GM21526 (cell line): ENCODE data around the gene MYL12B.

Experiments used
- ATAC-seq: cut with Tn5 transposase; IDR thresholded peaks from one replicate; pipeline ENCODE4 v1.9.1; 2021; ENCODE audit warnings: moderate library complexity; ENCODE audit not compliant: unreplicated experiment, low FRiP score

The MYL12B gene

GRCh38 chr18:3234457-3234856, 27.5 kb upstream of the MYL12B start:
- no peak for ATAC-seq

- ATAC-seq, result no peak
Measured at GRCh38 chr18:3235846-3236245, 26.1 kb upstream of the MYL12B start.

- ATAC-seq, result no peak
Measured at GRCh38 chr18:3236470-3236869, 25.5 kb upstream of the MYL12B start.

- ATAC-seq, result no peak
Measured at GRCh38 chr18:3238742-3239141, 23.2 kb upstream of the MYL12B start.

- ATAC-seq, result no peak
Measured at GRCh38 chr18:3245185-3245564, 16.8 kb upstream of the MYL12B start.

GRCh38 chr18:3245853-3246634, 15.9 kb upstream of the MYL12B start:
- peak; percentile 53 for ATAC-seq

- ATAC-seq, result no peak
Measured at GRCh38 chr18:3246635-3247239, 15.2 kb upstream of the MYL12B start.

- ATAC-seq, result peak; percentile 74
Measured at GRCh38 chr18:3247240-3248061, 14.5 kb upstream of the MYL12B start, which contains the start of gene MYL12A. MYL12A (plus strand) TSS chr18:3247801; CDS start chr18:3253248, 5,447 bp downstream.

- no peak for ATAC-seq
Measured at GRCh38 chr18:3248062-3248657, 13.8 kb upstream of the MYL12B start.

GRCh38 chr18:3248658-3249359, 13.1 kb upstream of the MYL12B start:
- ATAC-seq, result no peak

GRCh38 chr18:3250237-3251107, 11.5 kb upstream of the MYL12B start:
- ATAC-seq, result no peak

- no peak for ATAC-seq
Measured at GRCh38 chr18:3251249-3251962, 10.5 kb upstream of the MYL12B start.

GRCh38 chr18:3251963-3252277, 10.0 kb upstream of the MYL12B start:
- no peak for ATAC-seq

- ATAC-seq, result no peak
Measured at GRCh38 chr18:3252843-3253242, 9.1 kb upstream of the MYL12B start.

- no peak for ATAC-seq
Measured at GRCh38 chr18:3254725-3255124, 7.2 kb upstream of the MYL12B start.

GRCh38 chr18:3255611-3256165, 6.2 kb upstream of the MYL12B start:
- ATAC-seq, result no peak

GRCh38 chr18:3256693-3257626, 5.0 kb upstream of the MYL12B start:
- ATAC-seq, result no peak
